Effector memory CD4-positive, alpha-beta T cell (primary cell): Measurements from ENCODE around the gene NUAK1.
A peak's percentile ranks its signal among the peaks of the same experiment; 100 is the strongest.

Experiments used
- DNase-seq, 3 donors: peaks; one replicate each; pipeline ENCODE4 v3.0.0-alpha.2; 2020
- H3K27ac ChIP-seq: 2 replicates; pipeline ENCODE4 v1.7.0; 2013; ENCODE audit warnings: mild to moderate bottlenecking, low read length, moderate library complexity; ENCODE audit not compliant: insufficient read depth, poor library complexity, severe bottlenecking
- H3K27me3 ChIP-seq: replicated peaks from 2 replicates; pipeline ENCODE4 v1.7.0; 2013; ENCODE audit warnings: mild to moderate bottlenecking, low read length; ENCODE audit not compliant: insufficient read depth, control insufficient read depth, poor library complexity, severe bottlenecking
- H3K36me3 ChIP-seq: 2 replicates; pipeline ENCODE4 v1.7.0; 2013; ENCODE audit warnings: mild to moderate bottlenecking, low read length, moderate library complexity; ENCODE audit not compliant: control insufficient read depth, insufficient read depth
- H3K4me1 ChIP-seq: 2 replicates; pipeline ENCODE4 v1.7.0; 2013; ENCODE audit warnings: low read length, mild to moderate bottlenecking; ENCODE audit not compliant: control insufficient read depth, insufficient read depth, poor library complexity, severe bottlenecking
- H3K4me3 ChIP-seq: 2 replicates; pipeline ENCODE4 v1.7.0; 2013; ENCODE audit warnings: low read length, low read depth, mild to moderate bottlenecking; ENCODE audit not compliant: insufficient read depth, poor library complexity, severe bottlenecking
- H3K9me3 ChIP-seq: 2 replicates; pipeline ENCODE4 v1.7.0; 2013; ENCODE audit warnings: mild to moderate bottlenecking, low read length, moderate library complexity; ENCODE audit not compliant: control insufficient read depth

NUAK1 gene

DNA sequence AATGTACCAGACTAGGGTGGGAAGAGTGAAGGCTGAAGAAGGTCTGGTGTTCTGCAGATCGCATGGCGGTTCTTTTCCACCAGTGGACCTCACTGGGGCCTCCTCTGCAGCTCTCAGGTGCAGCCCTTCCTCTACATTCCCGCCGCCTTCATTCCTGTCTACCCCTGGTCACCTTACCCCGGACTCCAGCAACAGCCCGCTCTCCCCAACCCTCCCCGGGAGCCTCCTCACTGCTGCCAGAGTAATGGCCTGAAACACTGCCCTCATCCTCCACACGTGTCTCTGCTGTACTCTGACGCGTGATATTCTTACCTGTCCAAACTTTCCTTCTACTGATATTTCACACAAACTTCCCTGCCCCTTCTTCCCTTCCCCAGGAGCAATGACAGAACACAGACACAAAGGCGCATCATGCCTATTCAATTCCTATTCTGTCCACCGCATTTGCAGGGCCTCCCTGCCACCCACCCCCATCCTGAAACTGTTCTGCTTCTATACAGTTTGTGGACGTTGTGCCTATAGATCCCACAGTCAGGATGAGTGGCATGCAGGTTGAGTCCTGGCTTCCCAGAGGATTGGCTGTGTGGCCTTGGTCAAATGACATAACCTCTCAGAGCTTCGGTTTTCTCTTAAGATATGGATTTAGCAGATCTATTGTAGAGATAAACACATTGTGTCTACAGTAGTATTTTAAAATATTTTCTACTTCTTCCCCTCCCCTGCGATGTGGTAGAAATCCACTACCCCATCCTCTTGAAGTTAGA is 1.7 kb upstream of the NUAK1 start:
- Histone ChIP-seq H3K9me3 (no peaks in the 10 kb centered on the region), H3K36me3 (no peaks in the 10 kb centered on the region), H3K4me1 (peaks cover 14% of the 10 kb centered on the region), H3K27me3 (peaks cover 36% of the 10 kb centered on the region), H3K4me3 (no peak overlapping the region), H3K27ac (no peak overlapping the region)
- DNase-seq: no peak

DNA sequence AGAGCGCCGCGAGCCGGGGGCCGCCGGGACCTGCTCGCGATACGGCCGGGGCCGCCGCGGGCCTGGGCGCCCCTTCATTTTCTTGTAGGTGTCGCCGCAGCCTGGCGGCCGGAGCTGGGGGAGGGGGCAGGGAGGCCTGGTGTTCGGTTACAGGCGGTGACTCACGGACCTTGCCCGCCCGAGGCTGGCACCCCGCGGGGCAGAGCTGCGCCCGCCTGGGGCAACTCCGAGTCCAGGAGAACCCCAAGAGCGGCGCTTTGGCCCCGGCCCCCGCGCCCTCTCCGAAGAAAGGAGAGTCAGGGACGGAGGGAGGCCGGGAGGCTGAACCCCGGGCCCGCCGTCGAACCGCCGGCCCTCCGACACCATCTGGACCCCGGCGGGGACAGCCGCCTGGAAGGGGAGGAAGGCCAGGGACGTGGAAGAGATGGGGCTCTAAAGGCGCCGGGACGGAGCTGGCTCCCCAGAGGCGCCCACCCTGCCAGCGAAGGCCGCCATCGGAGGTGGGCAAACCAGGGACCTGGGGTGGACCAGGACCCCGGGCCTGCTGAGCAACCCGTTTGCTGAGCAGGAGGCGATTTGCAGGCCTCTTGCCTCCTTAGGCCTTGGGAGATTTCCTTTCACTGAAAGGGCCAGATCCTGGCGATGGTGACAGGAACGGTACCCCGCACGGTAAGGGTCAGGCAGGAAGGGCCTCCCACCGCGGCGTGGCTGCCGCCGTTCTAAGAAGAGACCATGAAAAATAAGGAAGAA is 843 bp upstream of the NUAK1 start:
- peaks cover 36% of the 10 kb centered on the region for H3K27me3 ChIP-seq
- H3K27ac ChIP-seq: no peak overlapping the region
- no peak overlapping the region for H3K4me3 ChIP-seq

GRCh38 chr12:106138357-106138632 is 459 bp downstream of the NUAK1 start:
- Histone ChIP-seq H3K36me3 (no peaks in the 10 kb centered on the region), H3K27ac (no peak overlapping the region), H3K4me1 (peaks cover 14% of the 10 kb centered on the region), H3K27me3 (peaks cover 36% of the 10 kb centered on the region), H3K9me3 (no peaks in the 10 kb centered on the region), H3K4me3 (peak overlapping the region; percentile 30)
- DNase-seq: no peak

More for the DNA sequence above, 843 bp upstream of the NUAK1 start:
- Histone ChIP-seq H3K36me3 (no peaks in the 10 kb centered on the region), H3K4me1 (peaks cover 14% of the 10 kb centered on the region), H3K9me3 (no peaks in the 10 kb centered on the region)
- no peak for DNase-seq

- DNase-seq: no peak
- Histone ChIP-seq H3K9me3 (no peaks in the 10 kb centered on the region), H3K4me1 (peaks cover 14% of the 10 kb centered on the region), H3K36me3 (no peaks in the 10 kb centered on the region), H3K27ac (no peak overlapping the region), H3K27me3 (peaks cover 36% of the 10 kb centered on the region), H3K4me3 (no peak overlapping the region)
These were observed 1.0 kb downstream of the NUAK1 start for GRCh38 chr12:106137530-106138356.

DNA sequence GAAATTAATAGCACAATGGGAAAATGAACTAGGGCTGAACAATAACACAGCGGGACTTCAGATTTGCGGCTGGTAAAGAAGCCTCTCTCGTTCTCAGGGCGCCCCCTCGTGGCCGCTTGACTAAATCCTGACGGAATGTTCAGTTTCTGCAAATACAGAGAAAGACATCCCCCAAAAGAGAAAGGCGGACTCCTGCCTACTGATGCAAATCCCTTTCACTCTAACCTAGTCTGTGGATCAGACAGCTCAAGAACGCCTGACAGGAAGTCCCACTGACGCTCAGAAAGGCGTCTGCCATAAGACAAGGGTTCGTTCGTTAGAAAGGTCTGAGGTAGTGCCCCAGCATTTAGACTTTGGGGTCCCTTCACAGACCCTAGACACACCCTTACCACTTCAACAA is 2.5 kb downstream of the NUAK1 start:
- Histone ChIP-seq H3K36me3 (no peaks in the 10 kb centered on the region), H3K4me3 (no peak overlapping the region), H3K9me3 (no peaks in the 10 kb centered on the region), H3K4me1 (peaks cover 14% of the 10 kb centered on the region), H3K27ac (no peak overlapping the region), H3K27me3 (peaks cover 36% of the 10 kb centered on the region)
- DNase-seq: peak; percentile 25 to 45 (median 27)

- no peak for DNase-seq
- Histone ChIP-seq H3K9me3 (no peaks in the 10 kb centered on the region), H3K27ac (no peak overlapping the region), H3K4me1 (peaks cover 14% of the 10 kb centered on the region), H3K4me3 (no peak overlapping the region), H3K36me3 (no peaks in the 10 kb centered on the region), H3K27me3 (peaks cover 33% of the 10 kb centered on the region)
These were observed 3.0 kb downstream of the NUAK1 start for GRCh38 chr12:106135781-106136180.

DNA sequence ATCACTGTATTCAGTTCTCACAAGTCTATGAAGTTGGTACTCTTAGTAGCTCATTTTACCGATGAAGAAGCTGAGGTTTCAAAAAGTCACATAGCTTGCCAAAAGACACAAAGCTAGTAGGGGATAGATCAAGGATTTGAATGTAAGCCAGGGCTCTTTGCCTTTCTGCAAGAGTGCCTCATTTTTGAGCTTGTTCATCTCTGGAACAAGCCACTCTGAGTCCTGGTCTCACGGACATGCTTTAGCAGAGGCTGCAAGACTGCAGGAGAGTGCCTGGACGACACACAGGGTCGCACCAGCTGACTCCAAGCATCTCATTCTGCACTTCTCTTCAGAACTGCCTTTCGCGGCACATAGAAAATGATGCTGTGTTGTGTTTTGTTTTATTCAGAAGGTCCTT is 3.7 kb downstream of the NUAK1 start:
- Histone ChIP-seq H3K9me3 (no peaks in the 10 kb centered on the region), H3K27ac (no peak overlapping the region), H3K4me3 (no peak overlapping the region), H3K36me3 (no peaks in the 10 kb centered on the region), H3K27me3 (peaks cover 28% of the 10 kb centered on the region), H3K4me1 (peaks cover 14% of the 10 kb centered on the region)
- DNase-seq: no peak

DNA sequence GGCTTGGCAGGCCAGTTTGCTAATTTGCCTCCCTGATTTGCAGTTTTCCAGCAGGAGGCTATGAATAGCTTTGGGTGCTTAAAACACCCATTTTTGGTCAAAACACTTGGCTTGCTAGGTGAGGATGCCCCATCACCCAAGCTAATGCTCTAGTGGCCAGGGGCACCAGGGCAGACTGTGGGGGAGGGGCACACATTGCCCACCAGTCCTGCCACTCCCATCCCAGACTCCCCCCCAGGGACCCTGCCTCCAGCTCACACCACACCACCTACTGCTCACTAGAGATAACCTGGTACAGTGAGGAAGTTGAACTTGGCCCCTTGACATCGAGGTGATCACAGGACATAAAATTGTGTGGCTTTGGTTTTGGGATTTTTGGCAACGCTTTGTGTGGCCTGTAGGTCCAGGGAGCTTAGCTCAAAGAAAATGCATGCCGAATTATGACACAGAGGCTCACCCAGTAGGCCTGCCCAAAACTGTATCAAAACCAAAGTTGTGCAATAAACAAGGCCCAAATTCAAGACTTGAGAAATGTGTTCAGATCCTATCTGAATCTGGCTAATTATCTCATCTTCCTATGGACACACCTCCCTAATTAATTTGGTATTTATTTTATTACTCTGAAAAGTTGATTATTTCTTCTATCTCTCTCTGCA is 4.3 kb downstream of the NUAK1 start:
- H3K27ac ChIP-seq: no peak overlapping the region
- peaks cover 10% of the 10 kb centered on the region for H3K4me1 ChIP-seq
- peaks cover 22% of the 10 kb centered on the region for H3K27me3 ChIP-seq

DNA sequence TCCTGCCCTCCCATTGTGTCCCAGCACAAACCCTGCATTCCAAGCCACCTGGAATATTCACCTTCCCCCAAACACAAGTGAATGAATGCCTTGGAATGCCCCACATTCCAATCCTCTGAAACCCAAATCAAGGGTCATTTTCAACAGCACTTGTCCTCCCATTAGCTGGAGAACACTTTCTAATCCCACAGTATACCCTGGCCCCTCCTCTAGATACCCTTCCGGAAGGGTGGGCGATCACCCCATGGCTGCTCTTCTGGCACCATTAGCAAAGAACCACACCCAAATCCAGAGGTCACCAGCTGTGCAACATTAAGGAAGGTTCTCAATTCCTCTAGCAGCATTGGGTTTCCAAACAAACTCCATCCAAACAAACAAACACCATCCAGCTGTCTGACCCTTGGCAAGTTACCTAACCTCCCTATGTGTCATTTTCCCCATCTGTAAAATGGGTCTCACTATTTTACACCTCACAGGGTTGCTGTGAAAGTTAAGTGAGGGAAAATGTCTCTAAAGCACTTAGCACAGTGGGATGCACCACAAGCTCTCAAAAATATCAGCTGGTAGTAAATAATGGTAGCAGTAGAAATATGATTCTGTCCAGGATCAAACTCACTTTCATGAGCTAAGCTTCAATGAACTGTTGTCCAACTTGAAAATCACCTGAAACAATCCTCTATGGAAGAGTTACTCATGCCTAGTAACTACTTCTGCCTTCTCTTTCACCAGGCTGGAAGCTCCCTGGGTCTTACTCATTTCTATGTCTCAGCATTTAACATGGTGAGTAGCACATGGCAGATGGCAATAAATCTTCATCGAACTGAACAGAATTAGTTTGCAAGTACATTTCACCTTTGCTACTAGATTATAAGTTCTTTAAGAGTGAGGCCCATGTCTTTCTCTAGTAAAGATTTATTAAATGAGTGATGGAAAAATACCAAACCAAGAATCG is 5.3 kb downstream of the NUAK1 start:
- H3K27me3 ChIP-seq: peaks cover 21% of the 10 kb centered on the region
- DNase-seq: no peak
- H3K27ac ChIP-seq: no peak overlapping the region
- H3K4me1 ChIP-seq: peaks cover 8% of the 10 kb centered on the region
- no peak overlapping the region for H3K4me3 ChIP-seq
- H3K9me3 ChIP-seq: no peaks in the 10 kb centered on the region
- H3K36me3 ChIP-seq: no peaks in the 10 kb centered on the region

More for the DNA sequence above, 4.3 kb downstream of the NUAK1 start:
- Histone ChIP-seq H3K36me3 (no peaks in the 10 kb centered on the region), H3K9me3 (no peaks in the 10 kb centered on the region), H3K4me3 (no peak overlapping the region)
- DNase-seq: no peak
